HG02970 (cell line): ENCODE measurements around the gene DNAJC27.
"Not testable (repeated sequence)": the region's sequence is repeated elsewhere in the genome, so short reads cannot be mapped to it uniquely, and the experiment has no call there.

ENCODE experiments used
- ATAC-seq: cut with Tn5 transposase; IDR thresholded peaks from one replicate; pipeline ENCODE4 v1.9.1; 2021; ENCODE audit warnings: mild to moderate bottlenecking, moderate library complexity, moderate number of reproducible peaks; ENCODE audit not compliant: unreplicated experiment, low FRiP score

DNAJC27 gene

GRCh38 chr2:24971536-24972314, at the start of gene DNAJC27:
Gene DNAJC27, minus strand, starts transcription at chr2:24971955. Its CDS starts 51 bp downstream, at chr2:24971904.
- ATAC-seq = peak; percentile 91

- ATAC-seq = no peak
These were observed 46.9 kb upstream of the DNAJC27 start for GRCh38 chr2:25018681-25019080.

- ATAC-seq = no peak
These were observed 42.9 kb upstream of the DNAJC27 start for GRCh38 chr2:25014631-25015030.

GRCh38 chr2:25011342-25011741, 39.6 kb upstream of the DNAJC27 start:
- ATAC-seq = not testable (repeated sequence)

GRCh38 chr2:25009954-25010353, 38.2 kb upstream of the DNAJC27 start:
- ATAC-seq = no peak

GRCh38 chr2:25002066-25002465, 30.3 kb upstream of the DNAJC27 start:
- no peak for ATAC-seq

- no peak for ATAC-seq
These were observed 29.5 kb upstream of the DNAJC27 start for GRCh38 chr2:25001325-25001637.

- ATAC-seq = no peak
These were observed 29.0 kb upstream of the DNAJC27 start for GRCh38 chr2:25000503-25001324.

- ATAC-seq = no peak
These were observed 28.3 kb upstream of the DNAJC27 start for GRCh38 chr2:25000036-25000435.

GRCh38 chr2:24999097-24999496, 27.3 kb upstream of the DNAJC27 start:
- ATAC-seq = not testable (repeated sequence)

- no peak for ATAC-seq
These were observed 22.5 kb upstream of the DNAJC27 start for GRCh38 chr2:24994146-24994724.

GRCh38 chr2:24993406-24994145, 21.8 kb upstream of the DNAJC27 start:
- no peak for ATAC-seq

GRCh38 chr2:24986372-24986771, 14.6 kb upstream of the DNAJC27 start:
- ATAC-seq = no peak

- no peak for ATAC-seq
These were observed 13.8 kb upstream of the DNAJC27 start for GRCh38 chr2:24985511-24985910.

- ATAC-seq = no peak
These were observed 13.2 kb upstream of the DNAJC27 start for GRCh38 chr2:24984912-24985311.

- no peak for ATAC-seq
These were observed 9.8 kb upstream of the DNAJC27 start for GRCh38 chr2:24981411-24982136.

GRCh38 chr2:24978661-24979060, 6.9 kb upstream of the DNAJC27 start:
- ATAC-seq = no peak

- no peak for ATAC-seq
These were observed 5.9 kb upstream of the DNAJC27 start for GRCh38 chr2:24977631-24978030.

GRCh38 chr2:24973812-24974211, 2.1 kb upstream of the DNAJC27 start:
- no peak for ATAC-seq

- no peak for ATAC-seq
These were observed 683 bp upstream of the DNAJC27 start for GRCh38 chr2:24972315-24972961.
